ENCODE results near the gene PAFAH1B2.
"Not testable (repeated sequence)": the region's sequence is repeated elsewhere in the genome, so short reads cannot be mapped to it uniquely, and the experiment has no call there.

Gene PAFAH1B2

DNA sequence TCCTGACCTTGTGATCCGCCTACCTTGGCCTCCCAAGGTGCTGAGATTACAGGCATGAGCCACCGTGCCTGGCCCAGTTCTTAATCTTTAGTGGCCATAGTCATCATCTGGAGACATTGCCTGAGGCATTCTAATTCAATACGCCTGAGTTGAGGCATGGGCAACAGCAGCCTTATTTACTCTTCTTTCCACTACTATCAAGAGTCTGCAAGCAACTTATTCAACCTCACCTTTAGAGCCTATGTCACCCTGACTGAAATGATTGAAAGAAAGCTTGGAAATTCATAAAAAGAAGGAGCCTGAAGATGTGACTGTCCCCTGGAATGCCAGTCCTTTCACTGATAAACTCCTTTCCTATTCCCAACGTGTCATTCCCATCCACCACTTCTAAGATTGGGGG lies 15.8 kb upstream of the PAFAH1B2 start:
- no peak for DNase-seq

GRCh38 chr11:117130396-117130795 lies 13.7 kb upstream of the PAFAH1B2 start:
- not testable (repeated sequence) for DNase-seq

- no peak for DNase-seq
These were observed 13.2 kb upstream of the PAFAH1B2 start for GRCh38 chr11:117130879-117131278.

GRCh38 chr11:117134431-117134830 lies 9.7 kb upstream of the PAFAH1B2 start:
- DNase-seq, result no peak

DNA sequence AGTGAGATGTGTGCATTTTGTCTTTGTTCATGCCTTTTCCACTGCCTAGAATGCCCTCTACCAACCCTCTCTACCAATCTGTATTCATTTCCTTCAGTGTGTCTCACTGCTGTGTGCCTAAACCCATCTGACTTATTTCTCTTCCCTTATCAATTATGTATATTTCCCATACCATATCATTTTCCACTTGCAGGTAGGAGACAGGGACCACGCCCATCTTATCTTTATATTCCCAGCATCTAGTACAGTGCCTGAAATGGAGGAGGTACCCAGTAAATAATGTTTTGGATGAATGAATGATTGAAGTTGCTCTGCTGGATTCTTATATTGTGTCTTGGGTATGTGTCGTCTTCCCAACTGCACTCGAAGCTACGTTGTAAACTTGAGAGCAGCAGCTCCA lies 9.1 kb upstream of the PAFAH1B2 start:
- not testable (repeated sequence) for DNase-seq

DNA sequence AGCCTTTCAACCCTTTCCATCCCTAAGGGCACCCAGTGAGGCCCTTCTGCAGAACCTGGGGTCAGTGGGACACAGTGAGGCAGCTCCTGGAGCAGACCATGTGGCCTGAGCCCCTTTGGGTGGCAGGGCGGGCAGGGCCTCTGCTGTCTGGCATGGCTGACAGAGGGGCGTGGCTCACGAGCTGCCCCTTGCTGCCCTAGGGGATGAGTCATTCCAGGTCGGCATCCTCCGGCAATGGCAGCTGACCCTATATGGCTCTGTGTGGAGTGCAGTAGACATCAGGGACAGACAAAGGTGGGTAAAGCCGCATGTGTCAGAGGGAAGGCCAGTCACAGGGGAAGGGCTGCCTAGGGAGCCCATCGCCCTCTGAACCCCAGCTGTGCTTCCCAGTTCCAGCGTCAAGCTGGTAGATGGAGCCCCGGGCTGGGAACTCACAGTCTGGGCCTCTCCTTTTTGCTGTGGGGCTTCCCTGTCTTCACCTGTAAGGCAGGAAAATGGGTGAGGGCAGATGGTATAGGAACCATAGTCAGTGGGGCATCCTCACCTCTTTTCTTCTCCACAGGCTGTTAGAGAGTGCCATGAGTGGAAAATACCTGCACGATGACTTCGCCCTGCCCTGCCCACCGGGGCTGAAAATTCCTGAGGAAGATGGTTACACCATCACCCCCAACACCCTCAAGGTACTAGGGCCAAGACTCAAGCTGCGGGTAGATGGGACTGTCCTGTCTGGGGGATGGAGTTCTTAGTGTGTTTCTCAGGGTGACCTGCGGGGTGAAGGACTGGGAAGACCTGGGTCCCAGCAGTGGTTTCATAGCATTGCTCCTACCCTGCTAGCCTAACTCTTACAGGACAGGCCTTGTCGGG lies 6.6 kb upstream of the PAFAH1B2 start:
- DNase-seq, result not testable (repeated sequence)

GRCh38 chr11:117143390-117143789 lies 697 bp upstream of the PAFAH1B2 start:
- peak; percentile 68 to 72 for DNase-seq

- peak; percentile 72 for DNase-seq
These were observed 648 bp downstream of the PAFAH1B2 start for GRCh38 chr11:117144477-117145392.

- DNase-seq, result peak in 1 of 2 experiments; percentile 63
These were observed 1.3 kb downstream of the PAFAH1B2 start for GRCh38 chr11:117145393-117145761.

- DNase-seq, result no peak
These were observed 2.4 kb downstream of the PAFAH1B2 start for GRCh38 chr11:117146521-117146920.

- no peak for DNase-seq
These were observed 8.0 kb downstream of the PAFAH1B2 start for GRCh38 chr11:117152066-117152465.

DNA sequence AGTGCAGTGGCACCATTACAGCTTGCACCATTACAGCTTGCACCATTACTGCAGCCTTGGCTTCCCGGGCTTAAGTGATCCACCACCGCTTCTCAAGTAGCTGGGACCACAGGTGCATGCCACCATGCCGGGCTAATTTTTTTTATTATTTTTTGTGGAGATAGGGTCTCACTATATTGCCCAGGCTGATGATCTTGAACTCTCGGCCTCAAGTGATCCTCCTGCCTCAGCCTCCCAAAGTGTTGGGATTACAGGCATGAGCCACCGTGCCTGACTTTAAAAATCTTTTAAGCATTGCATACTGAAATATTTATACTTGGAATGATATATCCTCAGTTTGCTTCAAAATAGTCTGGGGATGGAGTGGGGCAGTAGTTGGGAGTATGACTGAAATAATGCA lies 10.4 kb downstream of the PAFAH1B2 start:
- DNase-seq, result no peak

DNA sequence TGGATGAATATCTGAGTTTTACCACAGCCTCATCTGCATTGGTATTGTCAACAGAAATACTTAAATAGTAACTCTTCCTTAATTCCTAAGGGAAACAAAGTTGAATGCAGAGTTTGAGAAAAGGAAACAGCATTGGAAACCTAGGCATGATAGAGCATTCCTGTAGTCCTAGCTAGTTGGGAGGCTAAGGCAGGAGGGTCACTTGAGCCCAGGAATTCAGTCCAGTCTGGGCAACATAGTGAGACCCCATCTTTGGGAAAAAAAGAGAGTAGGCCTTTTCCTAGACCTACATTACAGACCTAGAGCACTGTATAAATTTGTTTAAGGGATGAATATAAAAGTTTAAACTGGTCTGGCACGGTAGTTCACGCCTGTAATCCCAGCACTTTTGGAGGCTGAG lies 13.4 kb downstream of the PAFAH1B2 start:
- no peak for DNase-seq

GRCh38 chr11:117159892-117160291 lies 15.8 kb downstream of the PAFAH1B2 start:
- DNase-seq, result no peak

DNA sequence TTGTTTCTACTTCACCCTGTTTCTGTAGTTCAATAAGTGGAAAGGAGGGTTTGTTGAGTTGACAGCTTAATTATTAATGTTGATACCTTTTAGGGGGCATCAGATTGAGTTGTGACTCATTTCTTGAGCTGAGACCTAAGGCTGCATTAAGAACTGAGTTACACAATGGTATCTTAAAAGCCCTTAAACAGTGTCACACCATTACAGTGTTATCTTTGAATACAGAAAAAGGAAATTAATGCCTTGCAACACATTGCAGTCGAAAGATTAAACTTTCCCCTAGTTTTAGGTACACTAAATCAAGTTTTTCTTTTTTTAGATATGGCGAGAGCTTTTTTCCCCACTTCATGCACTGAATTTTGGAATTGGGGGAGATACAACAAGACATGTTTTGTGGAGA lies 16.7 kb downstream of the PAFAH1B2 start:
- no peak for DNase-seq

- no peak for DNase-seq
These were observed 22.4 kb downstream of the PAFAH1B2 start for GRCh38 chr11:117166491-117166890.

DNA sequence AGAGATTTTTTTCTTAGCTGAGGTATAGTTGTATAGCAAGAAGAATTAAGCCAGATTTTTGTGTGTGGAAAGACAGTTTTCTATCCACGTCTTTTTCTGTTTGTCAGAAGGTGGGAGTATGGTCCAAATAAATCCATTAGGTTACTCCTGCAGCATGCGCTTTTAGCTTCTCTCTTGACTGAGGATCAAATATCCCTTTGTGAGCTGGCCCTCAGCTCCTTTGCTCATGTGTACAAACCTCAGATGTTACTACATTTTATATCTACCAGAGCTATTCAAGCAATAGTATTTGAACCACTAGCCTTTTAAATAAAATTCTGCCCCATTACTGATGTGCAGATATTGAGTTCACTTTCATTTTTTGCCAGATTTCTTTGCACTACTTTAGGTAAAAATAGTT lies 25.6 kb downstream of the PAFAH1B2 start:
- no peak for DNase-seq

GRCh38 chr11:117170210-117170609 lies 26.1 kb downstream of the PAFAH1B2 start:
- no peak for DNase-seq

DNA sequence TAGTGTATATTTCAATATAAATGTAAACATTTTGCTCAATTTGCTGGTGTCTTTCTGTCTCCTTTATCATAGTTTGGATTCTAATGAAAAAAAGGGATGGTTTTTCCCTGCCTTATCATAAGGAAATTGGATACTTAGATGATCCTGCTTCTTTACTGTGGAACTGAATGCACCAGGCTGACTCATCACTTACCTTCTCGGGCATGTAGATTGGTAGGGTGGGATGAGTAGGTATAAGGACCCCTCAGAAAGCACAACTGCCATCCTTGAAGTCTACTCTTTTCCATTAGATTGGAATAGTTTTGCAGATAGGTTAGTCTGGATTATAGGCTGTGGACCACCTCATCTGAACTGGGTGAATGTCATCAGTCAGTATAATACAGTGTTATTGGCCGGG lies 26.9 kb downstream of the PAFAH1B2 start:
- DNase-seq, result no peak

- no peak for DNase-seq
These were observed 27.4 kb downstream of the PAFAH1B2 start for GRCh38 chr11:117171404-117172061.

DNA sequence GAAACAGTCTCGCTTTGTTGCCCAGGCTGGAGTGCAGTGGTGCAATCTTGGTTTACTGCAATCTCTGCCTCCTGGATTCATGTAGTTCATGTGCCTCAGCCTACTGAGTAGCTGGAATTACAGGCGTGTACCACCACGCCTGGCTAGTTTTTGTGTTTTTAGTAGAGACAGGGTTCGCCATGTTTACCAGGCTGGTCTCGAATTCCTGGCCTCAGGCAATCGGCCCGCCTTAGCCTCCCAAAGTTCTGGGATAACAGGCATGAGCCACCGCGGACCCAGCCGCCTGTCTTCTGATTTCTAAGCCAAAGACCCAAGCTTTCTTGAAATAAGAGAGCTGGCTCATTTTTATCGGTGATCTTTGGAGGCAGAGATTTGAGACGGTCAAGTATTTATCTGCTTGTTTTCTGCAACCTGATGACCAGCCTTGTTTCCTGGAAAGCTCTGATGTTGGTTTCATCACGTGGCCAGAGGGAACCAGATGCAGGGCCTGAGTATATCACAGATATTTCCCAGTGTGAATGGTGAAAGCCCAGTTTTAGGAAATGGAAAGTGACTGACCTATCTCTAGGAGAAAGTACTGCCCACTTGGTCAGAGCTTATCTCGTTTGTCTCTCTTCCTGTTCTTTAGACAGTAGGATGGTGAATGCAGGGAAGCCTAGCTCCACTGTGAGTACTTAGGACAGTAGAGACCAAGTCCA lies 28.8 kb downstream of the PAFAH1B2 start:
- no peak for DNase-seq

GRCh38 chr11:117175104-117175503 lies 31.0 kb downstream of the PAFAH1B2 start:
- DNase-seq, result no peak

- DNase-seq, result no peak
These were observed 31.7 kb downstream of the PAFAH1B2 start for GRCh38 chr11:117175781-117176180.
